Measurements from ENCODE around the gene PSMB5.

GRCh38 chr14:22991852-22992251 lies 42.8 kb downstream of the PSMB5 start:
- TF ChIP-seq RELA (CRISPR knock-in tag; IDR thresholded peaks at IDR 0.05; ENCODE audit: borderline replicate concordance) (no peak), CTCF (IDR thresholded peaks at IDR 0.05) (no peak), NR3C1 (CRISPR knock-in tag; conservative IDR thresholded peaks at IDR 0.05; ENCODE audit: low read depth) (no peak), E2F5 (CRISPR knock-in tag; IDR thresholded peaks at IDR 0.05) (no peak), SMAD3 (CRISPR knock-in tag; IDR thresholded peaks at IDR 0.05; ENCODE audit: borderline replicate concordance) (no peak), TCF7 (CRISPR knock-in tag; IDR thresholded peaks at IDR 0.05; ENCODE audit: low read depth) (no peak), OVOL2 (CRISPR knock-in tag; IDR thresholded peaks at IDR 0.05; ENCODE audit: borderline replicate concordance) (no peak), ZNF416 (CRISPR knock-in tag; IDR thresholded peaks at IDR 0.05) (no peak), GABPB1 (CRISPR knock-in tag; IDR thresholded peaks at IDR 0.05) (no peak), ZNF232 (CRISPR knock-in tag; IDR thresholded peaks at IDR 0.05) (no peak), FOXP1 (CRISPR knock-in tag; IDR thresholded peaks at IDR 0.05; ENCODE audit: borderline replicate concordance) (no peak), ZNF121 (CRISPR knock-in tag; IDR thresholded peaks at IDR 0.05) (no peak)
